Measurements from ENCODE around the gene TBC1D7. TPM values are rescaled to one million over a fixed set of nuclear protein-coding genes. Genes with fewer than 3 reads are reported as not detected.

Gene TBC1D7
- total RNA-seq, 1 donor from 2014 or later, result 32.2 TPM

DNA sequence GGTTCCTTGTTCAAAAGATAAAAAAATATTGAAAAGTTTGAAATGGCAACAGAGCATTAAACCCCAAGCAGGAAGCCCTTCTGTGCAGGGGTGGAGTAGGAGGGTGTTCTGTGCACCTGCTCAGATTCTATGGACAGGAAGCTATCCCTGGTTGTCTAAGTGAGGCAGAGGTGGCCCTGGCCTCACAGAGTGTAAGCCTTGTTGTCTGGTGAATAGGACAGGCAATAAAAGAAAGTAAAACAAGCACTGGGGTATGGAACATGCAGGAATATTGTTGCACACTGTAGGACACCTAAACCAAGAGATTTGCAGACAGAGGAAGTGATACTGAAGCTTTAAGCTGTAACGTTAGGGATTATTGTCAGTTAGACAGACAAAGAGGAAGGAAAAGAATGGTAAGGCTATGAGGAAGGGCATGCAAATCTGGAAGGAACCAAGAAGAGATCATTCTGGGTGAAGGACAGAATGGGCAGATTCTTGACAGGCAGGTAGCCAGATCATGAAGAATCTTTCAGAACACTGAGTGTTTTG lies 66.8 kb downstream of the TBC1D7 start:
- intact Hi-C loops (cut with DNase I), result no loop called here
- no peak for ATAC-seq
- DNase-seq (ENCODE audit: missing footprints), result no peak

- DNase-seq (ENCODE audit: missing footprints), result no peak
- intact Hi-C loops (cut with DNase I), result no loop called here
- no peak for ATAC-seq
Measured at GRCh38 chr6:13260831-13261230, 67.5 kb downstream of the TBC1D7 start.

GRCh38 chr6:13260101-13260598 lies 68.2 kb downstream of the TBC1D7 start:
- no peak for ATAC-seq
- DNase-seq (ENCODE audit: missing footprints), result no peak
- intact Hi-C loops (cut with DNase I), result no loop called here

DNA sequence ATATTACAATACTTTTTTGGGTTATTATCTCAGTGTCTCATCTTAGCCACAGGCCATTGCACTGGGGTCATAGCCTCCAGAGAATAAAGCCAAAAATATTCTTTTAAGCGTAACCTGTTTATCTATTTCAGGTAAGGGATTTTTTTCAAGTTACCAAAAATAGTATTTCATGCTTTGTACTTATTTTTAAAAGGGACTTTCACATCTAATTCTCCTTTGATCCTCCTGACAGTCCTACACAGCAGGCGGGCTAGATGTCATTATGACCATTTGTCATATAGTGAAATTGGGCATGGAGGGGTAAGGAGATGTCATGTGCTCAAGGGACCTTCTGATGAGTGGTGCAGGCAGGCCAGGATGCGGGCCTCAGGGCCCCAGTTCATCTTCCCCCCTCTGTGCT lies 68.9 kb downstream of the TBC1D7 start:
- no peak for DNase-seq (ENCODE audit: missing footprints)
- intact Hi-C loops (cut with DNase I), result no loop called here
- no peak for ATAC-seq

- intact Hi-C loops (cut with DNase I), result no loop called here
- no peak for DNase-seq (ENCODE audit: missing footprints)
- peak; percentile 71 for ATAC-seq
Measured at GRCh38 chr6:13256266-13257001, 71.9 kb downstream of the TBC1D7 start.

Other genes starting within 250 kb of the TBC1D7 start
- 38.8 TPM for gene GFOD1, start 159.1 kb upstream of the TBC1D7 start, total RNA-seq
- 50.8 TPM for gene SIRT5, start 246.1 kb upstream of the TBC1D7 start, total RNA-seq